HFF-Myc (cell line): ENCODE measurements around the gene CXCL10.

Experiments used
- DNase-seq: peaks from one replicate; pipeline ENCODE4 v3.0.0-alpha.2; 2011; ENCODE audit warnings: low read depth; ENCODE audit errors: extremely low read depth
- H3K4me3 ChIP-seq: replicated peaks from 2 replicates; pipeline ENCODE4 v1.5.1; 2011; ENCODE audit warnings: low read depth, mild to moderate bottlenecking, control low read depth, low read length
- CTCF ChIP-seq: IDR thresholded peaks from 2 replicates; pipeline ENCODE4 v1.5.1; 2012; ENCODE audit warnings: mild to moderate bottlenecking, low read depth, low read length, control low read depth; ENCODE audit errors: missing control alignments

Gene CXCL10

GRCh38 chr4:76023389-76023788 is at the start of gene CXCL10:
Gene CXCL10 (minus strand): TSS chr4:76023497. CDS start chr4:76023431, 66 bp downstream.
- TF ChIP-seq CTCF, result no peak
- DNase-seq, result no peak
- H3K4me3 ChIP-seq, result no peak within 1 kb of the TSS

- TF ChIP-seq CTCF, result no peak
- DNase-seq, result no peak
- H3K4me3 ChIP-seq, result no peak overlapping the region
Measured at GRCh38 chr4:76072760-76073159, 49.5 kb upstream of the CXCL10 start.

GRCh38 chr4:76067652-76068286 is 44.5 kb upstream of the CXCL10 start:
- DNase-seq, result peak; percentile 44
- peak; percentile 88 for TF ChIP-seq CTCF
- H3K4me3 ChIP-seq, result no peak overlapping the region

GRCh38 chr4:76066546-76066945 is 43.2 kb upstream of the CXCL10 start:
- H3K4me3 ChIP-seq, result no peak overlapping the region
- DNase-seq, result no peak
- no peak for TF ChIP-seq CTCF

- no peak for DNase-seq
- H3K4me3 ChIP-seq, result no peak overlapping the region
- TF ChIP-seq CTCF, result no peak
Measured at GRCh38 chr4:76061982-76062381, 38.7 kb upstream of the CXCL10 start.

GRCh38 chr4:76061421-76061820 is 38.1 kb upstream of the CXCL10 start:
- no peak for DNase-seq
- no peak overlapping the region for H3K4me3 ChIP-seq
- TF ChIP-seq CTCF, result no peak

- TF ChIP-seq CTCF, result no peak
- H3K4me3 ChIP-seq, result no peak overlapping the region
- no peak for DNase-seq
Measured at GRCh38 chr4:76060506-76060905, 37.2 kb upstream of the CXCL10 start.
